ENCODE measurements around the gene KCNJ10.

KCNJ10 gene

DNA sequence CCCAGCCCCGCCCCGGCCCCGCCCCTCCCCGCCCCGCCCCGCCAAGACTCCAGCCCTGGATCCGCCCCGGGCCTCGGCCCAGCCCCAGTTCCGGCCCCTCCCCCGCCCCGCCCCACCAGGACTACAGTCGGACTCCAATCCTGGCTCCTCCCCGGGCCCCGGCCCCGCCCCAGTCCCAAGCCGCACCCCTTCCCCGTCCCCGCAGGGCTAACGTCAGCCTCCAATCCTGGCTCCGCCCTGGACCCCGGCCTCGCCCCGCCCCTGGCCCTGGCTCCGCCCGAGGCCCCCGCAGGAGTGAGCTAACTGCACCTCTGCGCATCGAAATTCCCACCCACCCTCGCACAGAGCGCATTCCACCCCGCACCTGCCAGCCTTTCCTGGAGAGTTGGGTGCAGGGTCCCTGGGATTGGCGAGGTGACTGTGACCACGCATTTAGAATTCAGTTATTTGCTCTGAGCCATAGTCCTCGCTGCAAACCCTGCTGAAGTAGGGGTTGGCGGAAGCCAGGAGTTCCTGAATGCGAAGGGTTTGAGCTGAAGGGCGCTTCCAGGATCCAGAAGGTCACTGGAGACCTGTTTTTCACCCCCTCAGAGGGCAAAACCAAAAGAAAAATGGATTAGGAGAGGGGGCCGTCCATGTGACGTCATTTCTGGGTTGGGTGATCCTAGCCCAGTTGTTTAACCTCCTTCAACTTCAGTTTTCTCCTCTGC lies 29.0 kb upstream of the KCNJ10 start:
- DNase-seq (ENCODE audit: low read depth in 3 of 3) = peak; percentile 98 to 99 (median 98)

DNA sequence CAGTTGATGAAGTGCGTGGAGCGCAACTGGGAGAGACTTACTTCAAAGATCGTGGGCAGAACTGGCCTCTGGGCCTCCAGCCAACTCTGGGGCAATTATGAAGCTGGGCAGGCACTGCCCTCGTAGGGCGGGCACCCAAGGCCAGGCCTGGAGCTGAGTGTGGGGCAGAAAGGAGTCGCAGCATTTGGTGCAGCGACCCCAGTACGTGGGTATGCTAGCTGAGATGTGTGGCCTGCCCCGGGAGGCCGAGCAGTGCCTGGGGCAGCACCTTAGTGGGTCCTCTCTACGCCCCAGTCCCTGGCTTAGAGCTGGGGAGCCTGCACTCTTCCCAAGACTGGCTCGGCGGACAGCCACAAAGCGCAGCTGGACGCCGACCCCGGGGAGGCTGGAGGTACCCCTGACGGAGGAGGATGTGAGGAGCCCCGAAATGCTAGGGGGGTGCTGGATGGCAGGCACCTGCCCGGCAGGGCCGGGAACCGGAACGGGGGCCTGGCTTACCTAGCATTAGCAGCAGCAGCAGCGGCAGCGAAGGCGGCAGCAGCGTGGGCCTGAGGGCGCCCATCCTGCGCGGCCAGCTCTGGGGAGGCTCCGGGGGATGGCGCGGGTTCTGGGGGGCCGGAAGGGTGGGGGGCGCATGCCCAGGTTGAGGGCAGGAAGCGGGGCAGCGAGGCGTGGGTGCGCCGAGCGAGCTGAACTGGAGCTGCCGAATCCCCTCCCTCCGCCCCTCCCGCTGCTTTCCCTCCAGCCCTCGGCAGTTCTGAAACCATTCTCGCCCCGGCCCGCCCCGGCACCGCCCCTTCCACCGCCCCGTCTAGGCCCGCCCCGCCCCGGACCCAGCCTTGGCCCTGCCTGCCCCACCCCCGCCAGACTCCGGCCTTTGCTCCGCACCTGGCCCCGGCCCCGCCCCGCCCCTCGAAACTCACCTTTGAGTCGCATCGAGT lies 28.2 kb upstream of the KCNJ10 start, which contains the start of gene IGSF8:
IGSF8 (minus strand) TSS at position 709 of the 941 bp plus-strand sequence; CDS start at position 562, 147 bp downstream.
- DNase-seq (ENCODE audit: low read depth in 3 of 3) = peak; percentile 88 to 94 (median 90)

- DNase-seq (ENCODE audit: low read depth in 3 of 3) = no peak
These were observed 27.4 kb upstream of the KCNJ10 start for GRCh38 chr1:160097151-160097910.

GRCh38 chr1:160096274-160097116 lies 26.5 kb upstream of the KCNJ10 start:
- DNase-seq (ENCODE audit: low read depth in 3 of 3) = no peak

GRCh38 chr1:160095382-160096105 lies 25.6 kb upstream of the KCNJ10 start:
- no peak for DNase-seq (ENCODE audit: low read depth in 3 of 3)

DNA sequence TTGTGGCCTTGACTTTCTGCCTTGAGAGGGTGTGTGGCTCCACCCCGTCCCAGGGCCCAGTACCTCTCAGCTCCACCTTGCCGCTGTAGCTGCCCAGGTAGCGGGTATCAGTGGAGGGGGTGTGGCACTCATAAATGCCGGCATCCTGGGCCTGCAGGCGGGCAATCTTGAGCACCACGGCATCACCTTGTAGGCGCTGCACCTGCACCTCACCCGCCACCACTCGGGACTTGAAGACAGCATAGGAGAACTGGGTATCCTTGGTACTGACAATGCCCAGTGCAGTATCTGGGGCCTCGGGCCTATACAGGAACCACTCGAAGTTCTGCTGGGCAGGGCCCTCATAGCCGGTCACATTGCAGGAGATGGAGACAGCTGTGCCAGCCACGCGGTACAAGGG lies 24.8 kb upstream of the KCNJ10 start:
- DNase-seq (ENCODE audit: low read depth in 3 of 3) = no peak

DNA sequence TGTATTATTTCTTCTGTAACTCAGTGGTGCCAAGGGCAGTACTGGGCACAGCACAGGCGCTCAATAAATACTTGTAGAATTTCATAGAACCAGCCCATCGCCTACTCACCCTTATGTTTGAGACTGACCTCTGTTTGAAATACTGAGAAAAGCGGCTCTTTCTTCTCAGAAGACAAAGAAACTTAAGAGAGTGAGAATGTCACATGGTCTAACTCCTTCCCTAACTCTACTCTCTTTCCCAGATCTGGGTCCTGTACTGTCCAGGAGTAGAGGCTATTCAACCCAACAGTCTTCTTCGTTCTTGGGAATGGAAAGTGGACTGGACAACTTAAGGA lies 24.3 kb upstream of the KCNJ10 start:
- DNase-seq (ENCODE audit: low read depth in 3 of 3) = no peak

DNA sequence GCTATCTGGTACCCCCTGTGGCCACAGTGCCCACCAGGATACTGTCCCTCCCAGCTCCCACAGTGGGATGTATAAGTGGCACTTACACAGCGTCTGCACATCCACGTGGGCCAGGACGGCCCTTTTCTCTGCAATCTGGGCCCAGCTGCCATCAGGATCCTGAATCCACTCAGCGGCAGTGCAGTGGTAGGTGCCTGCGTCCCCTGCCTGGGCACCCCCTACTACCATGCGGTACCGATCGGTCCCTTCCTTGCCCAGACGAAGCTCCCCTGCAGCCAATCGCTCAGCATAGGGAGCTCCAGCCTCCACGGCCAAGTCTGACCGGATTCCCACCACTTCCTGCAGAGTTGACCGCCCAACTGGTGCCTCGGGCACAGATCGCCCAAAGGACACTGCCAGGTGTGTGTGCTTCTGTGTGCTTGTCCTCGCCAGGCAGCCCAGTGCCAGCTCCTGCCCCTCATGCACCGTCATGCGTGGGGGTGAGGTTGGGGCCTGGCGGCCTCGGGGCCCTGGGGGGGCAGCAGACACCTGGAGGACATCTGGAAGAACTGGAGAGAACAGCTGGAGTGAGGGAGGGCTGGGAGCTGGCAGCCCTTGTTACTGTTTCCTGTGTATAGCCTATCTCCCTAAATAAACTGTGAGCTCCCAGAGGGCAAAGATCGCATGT lies 23.8 kb upstream of the KCNJ10 start:
- DNase-seq (ENCODE audit: low read depth in 3 of 3) = no peak

DNA sequence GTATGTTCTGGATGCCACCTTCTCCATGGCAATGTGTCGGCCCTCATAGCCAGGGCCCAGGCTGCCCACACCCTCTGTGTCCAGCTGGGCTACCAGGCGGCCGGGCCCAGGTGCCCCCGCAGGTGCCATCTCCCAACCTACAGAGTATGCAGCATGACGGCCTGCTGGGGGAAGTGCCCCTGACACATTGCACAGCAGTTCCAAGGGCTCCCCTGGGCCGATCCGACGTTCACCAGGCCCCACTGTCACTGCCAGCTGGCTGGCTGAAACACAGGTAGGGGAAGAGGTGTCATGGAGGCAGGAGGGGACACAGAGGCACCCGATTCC lies 23.1 kb upstream of the KCNJ10 start:
- no peak for DNase-seq (ENCODE audit: low read depth in 3 of 3)

GRCh38 chr1:160092366-160093068 lies 22.6 kb upstream of the KCNJ10 start:
- no peak for DNase-seq (ENCODE audit: low read depth in 3 of 3)

DNA sequence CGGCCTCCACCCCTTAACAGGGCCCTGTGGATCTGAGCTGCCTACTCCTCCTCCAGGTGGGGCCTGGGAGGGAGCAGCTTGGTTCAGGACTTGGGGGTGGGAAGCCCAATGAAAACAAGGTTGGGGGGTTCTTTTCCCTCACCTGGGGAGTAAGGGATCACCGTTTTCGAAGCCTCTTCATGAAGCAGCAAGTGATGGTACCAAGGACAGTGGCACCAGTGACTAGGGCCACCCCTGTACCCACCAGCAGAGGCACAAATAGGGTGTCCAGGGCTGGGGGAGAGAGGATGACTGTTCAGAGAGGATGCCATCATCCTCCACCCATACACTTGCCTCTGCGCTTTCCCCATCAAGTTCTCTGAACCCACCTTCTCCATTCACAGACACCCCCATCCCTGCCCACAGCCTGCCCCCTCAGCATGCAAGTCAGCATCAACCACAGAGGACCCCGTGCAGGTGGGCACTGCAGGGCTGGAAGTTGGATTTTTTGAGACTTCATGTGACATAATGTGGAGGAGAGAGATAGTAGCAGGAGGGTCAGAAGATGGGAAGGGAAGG lies 21.8 kb upstream of the KCNJ10 start:
- no peak for DNase-seq (ENCODE audit: low read depth in 3 of 3)

GRCh38 chr1:160090760-160091159 lies 20.8 kb upstream of the KCNJ10 start:
- DNase-seq (ENCODE audit: low read depth in 3 of 3) = no peak

DNA sequence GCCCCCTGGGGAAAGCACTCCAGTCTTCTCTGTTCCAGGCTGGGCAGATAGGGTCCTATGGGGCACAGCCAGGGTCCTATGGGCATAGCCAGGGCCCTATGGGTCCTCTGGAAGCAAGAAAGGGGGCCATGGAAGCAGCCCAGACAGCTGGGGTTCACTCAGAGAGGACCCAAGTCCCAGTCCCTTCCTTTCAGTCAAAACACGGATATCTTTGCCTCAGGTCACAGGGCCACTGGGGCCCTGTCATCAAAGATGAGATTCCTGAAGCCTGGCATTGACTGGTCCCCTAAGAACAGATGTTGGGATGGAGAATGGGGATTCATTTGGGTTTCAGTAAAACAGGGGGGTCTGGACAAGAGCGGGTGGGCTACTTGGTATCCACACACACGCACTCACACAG lies 19.9 kb upstream of the KCNJ10 start:
- no peak for DNase-seq (ENCODE audit: low read depth in 3 of 3)

GRCh38 chr1:160087118-160087662 lies 17.2 kb upstream of the KCNJ10 start:
- DNase-seq (ENCODE audit: low read depth in 3 of 3) = no peak

- no peak for DNase-seq (ENCODE audit: low read depth in 3 of 3)
These were observed 16.5 kb upstream of the KCNJ10 start for GRCh38 chr1:160086456-160086892.

DNA sequence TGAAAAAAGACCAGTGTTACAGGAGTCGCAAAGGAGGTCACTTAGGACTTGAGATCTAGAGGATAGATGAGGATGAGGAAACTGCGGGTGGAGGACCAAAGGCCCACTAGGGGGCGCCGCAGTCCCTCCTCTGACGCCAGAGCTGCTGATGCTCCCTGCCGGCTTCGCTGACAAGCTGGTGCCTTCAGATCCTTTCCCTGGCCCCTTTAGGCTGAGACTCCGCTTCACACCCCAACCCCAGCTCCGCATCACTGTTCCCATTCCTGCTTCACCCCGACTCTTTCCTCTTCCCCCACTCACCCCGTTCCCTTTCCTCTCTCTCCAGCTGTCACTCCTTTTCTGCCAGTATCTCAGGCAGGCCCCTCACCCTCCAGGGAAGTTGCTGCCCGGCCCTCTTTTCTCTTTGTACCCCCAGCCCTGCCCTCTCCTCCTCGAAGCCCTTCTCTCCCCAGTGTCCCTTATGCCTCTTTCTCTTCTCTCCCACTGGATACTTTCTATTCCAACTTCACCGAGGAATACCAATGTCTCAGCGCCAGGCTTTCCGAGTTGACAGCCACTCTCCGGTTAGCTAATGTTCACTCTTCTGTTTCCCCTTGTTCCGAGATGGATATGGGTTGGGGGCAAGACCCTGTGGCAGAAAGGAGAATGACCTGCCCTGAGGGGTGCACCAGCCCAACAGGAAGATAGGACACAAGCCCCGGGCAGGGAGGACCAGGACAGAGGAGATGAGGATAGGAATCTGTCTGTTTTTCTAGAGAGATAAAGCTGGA lies 15.9 kb upstream of the KCNJ10 start:
- DNase-seq (ENCODE audit: low read depth in 3 of 3) = peak; percentile 54 to 69 (median 64)

DNA sequence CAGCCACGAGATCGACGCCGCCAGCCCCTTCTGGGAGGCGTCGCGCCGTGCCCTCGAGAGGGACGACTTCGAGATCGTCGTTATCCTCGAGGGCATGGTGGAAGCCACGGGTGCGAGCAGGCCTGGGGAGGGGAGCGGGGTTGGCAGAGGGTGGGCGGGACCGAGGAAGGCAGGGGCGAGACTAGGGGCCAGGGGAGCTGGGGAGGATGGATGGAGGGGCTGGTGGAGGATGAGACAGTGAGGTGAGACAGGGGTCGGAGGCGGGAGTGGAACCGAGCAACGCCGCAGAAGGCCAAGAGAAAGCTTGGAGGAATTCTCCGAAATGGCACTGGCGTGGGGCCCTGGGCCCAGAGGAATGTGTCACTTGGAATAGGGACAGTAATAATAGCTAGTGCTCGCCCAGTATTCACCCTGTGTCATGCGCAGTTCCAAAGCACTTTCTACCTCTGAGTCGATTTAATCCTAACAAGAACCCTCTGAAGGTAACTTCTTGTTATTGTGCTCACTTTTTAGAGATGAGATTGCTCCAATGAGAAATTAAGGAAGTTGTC lies 14.9 kb upstream of the KCNJ10 start:
- DNase-seq (ENCODE audit: low read depth in 3 of 3) = no peak

All from stimulated activated CD4-positive, alpha-beta T cell treated with anti-CD3 and anti-CD28 coated beads, TNF-alpha, amount 100 ng/mL, for 4 hours (primary cell).